Lower leg skin (tissue), 3 donors: Measurements from ENCODE around the gene SLC39A11.

Experiments used
- CTCF ChIP-seq, 3 donors: fragments of 450-650 bp; IDR thresholded peaks; one replicate each; pipeline ENCODE4 v1.5.1; 2016; ENCODE audit warnings: antibody characterized with exemption in 3 of 3, mild to moderate bottlenecking in 3 of 3, moderate library complexity in 2 of 3
- POLR2A ChIP-seq, 2 donors: fragments of 450-650 bp; IDR thresholded peaks; one replicate each; pipeline ENCODE4 v1.6.1; 2016 to 2017; ENCODE audit warnings: antibody characterized with exemption in 2 of 2, mild to moderate bottlenecking in 1 of 2, moderate library complexity in 1 of 2

GRCh38 chr17:72924196-72924595, 168.3 kb downstream of the SLC39A11 start:
- TF ChIP-seq CTCF (IDR thresholded peaks at IDR 0.05): no peak
- TF ChIP-seq POLR2A (IDR thresholded peaks at IDR 0.05): no peak
